K562 (cell line): ENCODE data around the gene WT1. TPM values are rescaled to one million over a fixed set of nuclear protein-coding genes. Genes with fewer than 3 reads are reported as not detected.

Experiments used
- ATAC-seq: fragments of 200-7000 bp; cut with Tn5 transposase; 3 replicates; pipeline ENCODE4 v1.9.1; 2020; ENCODE audit warnings: moderate library complexity
- BruUV-seq: library from RNA; stranded (reverse); fragments of 400-500 nt; replicated peaks from 2 replicates; lab custom pipeline; 2021; lab: Mats Ljungman, UMichigan
- CTCF ChIA-PET: fragments of 300-600 bp; formaldehyde crosslinking; extraction: SDS; loops from one replicate; lab custom pipeline; 2021; ENCODE audit warnings: low intra/inter-chr PET ratio; lab: Yijun Ruan, JAX
- POLR2A ChIA-PET: fragments of 300-600, 350-650 bp; sonication (Branson Sonifier 250); formaldehyde crosslinking; extraction: SDS; loops from one replicate; lab custom pipeline; 2021; ENCODE audit warnings: antibody characterized with exemption, inconsistent platforms; lab: Yijun Ruan, JAX
- DNase-seq, 4 experiments: peaks; one replicate each; pipeline versions ENCODE4 v3.0.0 to v3.0.0-alpha.2; 2011 to 2018; ENCODE audit warnings: low spot score in 3 of 4, mixed read lengths in 3 of 4; ENCODE audit errors: extremely low read depth in 1 of 4
- FAIRE-seq: peaks from 2 replicates; lab custom pipeline; 2011; peaks lifted over from hg19 to GRCh38; lab: Jason Lieb, UNC
- H2AFZ ChIP-seq: 2 replicates; pipeline ENCODE4 v1.6.0; 2011; ENCODE audit warnings: low read depth, low read length, control low read depth, inconsistent platforms
- H3K27ac ChIP-seq: fragments of 200-600 bp; 3 replicates; pipeline ENCODE4 v1.8.0; 2011; ENCODE audit warnings: low read depth, mild to moderate bottlenecking, control low read depth, inconsistent platforms, low read length, moderate library complexity, mixed read lengths; ENCODE audit errors: extremely low read depth
- H3K27me3 ChIP-seq, 2 experiments: fragments of 300-600 bp in 1 of 2; 2 replicates in 1 of 2; 3 replicates in 1 of 2; pipeline versions ENCODE4 v1.6.0 to v1.8.0; 2011; ENCODE audit warnings: inconsistent platforms in 2 of 2, low read length in 2 of 2, mild to moderate bottlenecking in 1 of 2, mixed read lengths in 1 of 2, moderate library complexity in 1 of 2; ENCODE audit not compliant: control insufficient read depth in 2 of 2, insufficient read depth in 2 of 2
- H3K36me3 ChIP-seq: fragments of 300-600 bp; 3 replicates; pipeline ENCODE4 v1.8.0; 2011; ENCODE audit warnings: mild to moderate bottlenecking, low read length, inconsistent platforms; ENCODE audit not compliant: control insufficient read depth, insufficient read depth
- H3K4me1 ChIP-seq, 2 experiments: fragments of 200-600 bp in 1 of 2; replicated peaks in 1 of 2; 2 replicates in 1 of 2; 3 replicates in 1 of 2; pipeline versions ENCODE4 v1.5.1 to v1.8.0; 2011; ENCODE audit warnings: inconsistent platforms in 2 of 2, low read length in 2 of 2, mild to moderate bottlenecking in 1 of 2, mixed read lengths in 1 of 2, moderate library complexity in 1 of 2; ENCODE audit not compliant: control insufficient read depth in 2 of 2, insufficient read depth in 2 of 2
- H3K4me2 ChIP-seq: 2 replicates; pipeline ENCODE4 v1.6.1; 2011; ENCODE audit warnings: low read length, control low read depth, inconsistent platforms, mixed read lengths; ENCODE audit not compliant: insufficient read depth
- H3K4me3 ChIP-seq: fragments of 200-600 bp; sonication (generic), shearing (Covaris generic); 2 replicates; pipeline ENCODE4 v1.5.1; 2016; ENCODE audit warnings: control low read depth, inconsistent platforms
- H3K79me2 ChIP-seq: fragments of 200-600 bp; 3 replicates; pipeline ENCODE4 v1.8.0; 2011; ENCODE audit warnings: low read length, inconsistent platforms; ENCODE audit not compliant: control insufficient read depth, insufficient read depth
- H3K9ac ChIP-seq, 2 experiments: 2 replicates each; pipeline versions ENCODE4 v1.6.0 to v1.6.1; 2011; ENCODE audit warnings: low read depth in 2 of 2, low read length in 2 of 2, control low read depth in 1 of 2, inconsistent platforms in 1 of 2, mild to moderate bottlenecking in 1 of 2, mixed read lengths in 1 of 2; ENCODE audit not compliant: insufficient read depth in 1 of 2
- H3K9me1 ChIP-seq: one replicate; pipeline ENCODE4 v1.6.0; 2011; ENCODE audit warnings: inconsistent platforms, mild to moderate bottlenecking, low read length, moderate library complexity; ENCODE audit not compliant: control insufficient read depth, insufficient read depth
- H3K9me3 ChIP-seq: replicated peaks from 2 replicates; pipeline ENCODE4 v1.5.1; 2011; ENCODE audit warnings: low read depth, low read length, inconsistent platforms; ENCODE audit not compliant: control insufficient read depth, insufficient read depth
- H4K20me1 ChIP-seq: replicated peaks from 2 replicates; pipeline ENCODE4 v1.6.1; 2011; ENCODE audit warnings: low read length, inconsistent platforms, mixed read lengths; ENCODE audit not compliant: control insufficient read depth, insufficient read depth
- MCM3 ChIP-seq: fragments of 450-650 bp; IDR thresholded peaks from 2 replicates; pipeline ENCODE4 v1.6.1; 2016
- NFATC3 ChIP-seq: fragments of 450-650 bp; IDR thresholded peaks from 2 replicates; pipeline ENCODE4 v1.6.1; 2017; ENCODE audit warnings: mild to moderate bottlenecking
- RBM25 ChIP-seq: fragments of 200-400 bp; formaldehyde crosslinking; IDR thresholded peaks from 2 replicates; pipeline ENCODE4 v1.6.1; 2018; ENCODE audit warnings: low read length, low read depth, moderate library complexity; ENCODE audit not compliant: severe bottlenecking
- TCF7 ChIP-seq: sonication (generic); IDR thresholded peaks from 2 replicates; pipeline ENCODE4 v1.6.1; 2016; ENCODE audit warnings: antibody characterized with exemption, borderline replicate concordance
- U2AF1 ChIP-seq: fragments of 200-400 bp; formaldehyde crosslinking; optimal IDR thresholded peaks from 2 replicates; pipeline ENCODE3; 2017; ENCODE audit warnings: mild to moderate bottlenecking, low read depth, low read length, moderate library complexity
- XRCC3 ChIP-seq: fragments of 450-650 bp; IDR thresholded peaks from 2 replicates; pipeline ENCODE4 v1.6.1; 2017; ENCODE audit warnings: mild to moderate bottlenecking, moderate library complexity
- ZBED1 ChIP-seq: IDR thresholded peaks from 2 replicates; pipeline ENCODE4 v1.6.1; 2014
- ZFP1 ChIP-seq: fragments of 450-650 bp; formaldehyde crosslinking; IDR thresholded peaks from 2 replicates; pipeline ENCODE4 v1.4.0; 2020; ENCODE audit warnings: mild to moderate bottlenecking, mixed read lengths
- ZNF124 ChIP-seq: sonication (generic); formaldehyde crosslinking; IDR thresholded peaks from 2 replicates; pipeline ENCODE4 v1.8.1; 2022; ENCODE audit warnings: missing genetic modification reagents
- ZNF197 ChIP-seq: fragments of 200-800 bp; sonication (Bioruptor generic); IDR thresholded peaks from 2 replicates; pipeline ENCODE4 v1.6.1; 2016; ENCODE audit warnings: low read depth, missing genetic modification characterization, missing compliant biosample characterization
- WGBS: fragments of 100-300 bp; shearing (Covaris generic); methylation state at CpG from one replicate; pipeline ENCODE4 v1.1.6; 2016; ENCODE audit warnings: low coverage, mixed read lengths; ENCODE audit not compliant: insufficient coverage; ENCODE audit errors: missing lambda C conversion rate; 5-methylcytosine and 5-hydroxymethylcytosine counted together
- in situ Hi-C: fragments of 300-500 bp; cut with MboI; formaldehyde crosslinking; loops from 4 replicates; pipeline ENCODE4 v1.15.0; 2018; ENCODE audit warnings: inconsistent platforms, mixed read lengths
- intact Hi-C: fragments of 100-400 bp; cut with micrococcal nuclease; formaldehyde crosslinking; loops from 2 replicates; pipeline ENCODE4 v1.14.2; 2022
- polyA plus RNA-seq, 8 experiments: library from polyadenylated mRNA; depleted of rRNA in 4 of 8; stranded (reverse) in 5 of 8; unstranded in 3 of 8; fragments of >200 nt; fragmentation: Nextera tagmentation in 2 of 8; fragmentation: Illumina TruSeq in 1 of 8; extraction: Ambion mirVana in 2 of 8; extraction: Trizol in 1 of 8; gene quantifications; 2 replicates each; pipeline versions ENCODE4 v1.2.1 to v1.2.3, GENCODE V29; 2011 to 2014; ENCODE audit warnings: inconsistent platforms in 1 of 8, missing spikeins in 1 of 8
- total RNA-seq, 7 experiments: library from RNA; depleted of rRNA in 6 of 7; stranded (reverse); fragments of >200 nt in 6 of 7; fragmentation: Illumina TruSeq in 2 of 7; extraction: Trizol in 2 of 7; gene quantifications; 2 replicates each; pipeline versions ENCODE4 v1.2.1 to v1.2.3, GENCODE V29; 2011 to 2021; ENCODE audit warnings: low replicate concordance in 1 of 7
- TF ChIP-seq, protein P1 (sequence below): fragments of 450-650 bp; IDR thresholded peaks from 2 replicates; pipeline ENCODE4 v1.6.1; 2016; ENCODE audit warnings: low read depth
- TF ChIP-seq, protein P2 (sequence below): fragments of 250-450 bp; sonication (Bioruptor Pico); IDR thresholded peaks from 2 replicates; pipeline ENCODE4 v1.9.0; 2021; ENCODE audit warnings: mild to moderate bottlenecking
- TF ChIP-seq, protein P3 (sequence below): fragments of 250-450 bp; sonication (Bioruptor Pico); IDR thresholded peaks from 2 replicates; pipeline ENCODE4 v1.9.0; 2021; ENCODE audit warnings: mild to moderate bottlenecking, inconsistent platforms

Gene WT1
- total and polyA plus RNA-seq, 9 of the 15 experiments (the other 6 are each of a cell fraction or from before 2014, with no cell fraction given) = 7.1 to 33.8 (median 19.4) TPM

DNA sequence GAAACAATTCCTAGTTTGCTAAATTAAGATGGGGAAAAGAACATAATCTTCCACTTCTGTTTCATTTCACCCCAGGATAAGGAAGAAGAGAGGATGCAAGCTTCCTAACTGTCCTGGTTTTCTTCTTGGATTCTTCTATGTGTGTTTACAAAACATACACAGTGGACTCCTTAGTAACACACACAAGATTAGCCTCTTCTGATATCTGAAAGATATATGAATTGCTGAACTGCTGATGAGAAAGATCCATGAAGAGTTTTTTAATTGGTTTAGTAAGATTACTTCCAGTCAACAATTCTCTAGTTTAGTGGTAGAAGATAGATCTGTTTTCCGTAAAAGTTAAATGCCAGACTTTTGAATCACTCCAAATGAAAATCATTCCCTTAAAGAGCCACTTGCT, 86.8 kb downstream of the WT1 start (continued):
- TF ChIP-seq, protein P1, sequence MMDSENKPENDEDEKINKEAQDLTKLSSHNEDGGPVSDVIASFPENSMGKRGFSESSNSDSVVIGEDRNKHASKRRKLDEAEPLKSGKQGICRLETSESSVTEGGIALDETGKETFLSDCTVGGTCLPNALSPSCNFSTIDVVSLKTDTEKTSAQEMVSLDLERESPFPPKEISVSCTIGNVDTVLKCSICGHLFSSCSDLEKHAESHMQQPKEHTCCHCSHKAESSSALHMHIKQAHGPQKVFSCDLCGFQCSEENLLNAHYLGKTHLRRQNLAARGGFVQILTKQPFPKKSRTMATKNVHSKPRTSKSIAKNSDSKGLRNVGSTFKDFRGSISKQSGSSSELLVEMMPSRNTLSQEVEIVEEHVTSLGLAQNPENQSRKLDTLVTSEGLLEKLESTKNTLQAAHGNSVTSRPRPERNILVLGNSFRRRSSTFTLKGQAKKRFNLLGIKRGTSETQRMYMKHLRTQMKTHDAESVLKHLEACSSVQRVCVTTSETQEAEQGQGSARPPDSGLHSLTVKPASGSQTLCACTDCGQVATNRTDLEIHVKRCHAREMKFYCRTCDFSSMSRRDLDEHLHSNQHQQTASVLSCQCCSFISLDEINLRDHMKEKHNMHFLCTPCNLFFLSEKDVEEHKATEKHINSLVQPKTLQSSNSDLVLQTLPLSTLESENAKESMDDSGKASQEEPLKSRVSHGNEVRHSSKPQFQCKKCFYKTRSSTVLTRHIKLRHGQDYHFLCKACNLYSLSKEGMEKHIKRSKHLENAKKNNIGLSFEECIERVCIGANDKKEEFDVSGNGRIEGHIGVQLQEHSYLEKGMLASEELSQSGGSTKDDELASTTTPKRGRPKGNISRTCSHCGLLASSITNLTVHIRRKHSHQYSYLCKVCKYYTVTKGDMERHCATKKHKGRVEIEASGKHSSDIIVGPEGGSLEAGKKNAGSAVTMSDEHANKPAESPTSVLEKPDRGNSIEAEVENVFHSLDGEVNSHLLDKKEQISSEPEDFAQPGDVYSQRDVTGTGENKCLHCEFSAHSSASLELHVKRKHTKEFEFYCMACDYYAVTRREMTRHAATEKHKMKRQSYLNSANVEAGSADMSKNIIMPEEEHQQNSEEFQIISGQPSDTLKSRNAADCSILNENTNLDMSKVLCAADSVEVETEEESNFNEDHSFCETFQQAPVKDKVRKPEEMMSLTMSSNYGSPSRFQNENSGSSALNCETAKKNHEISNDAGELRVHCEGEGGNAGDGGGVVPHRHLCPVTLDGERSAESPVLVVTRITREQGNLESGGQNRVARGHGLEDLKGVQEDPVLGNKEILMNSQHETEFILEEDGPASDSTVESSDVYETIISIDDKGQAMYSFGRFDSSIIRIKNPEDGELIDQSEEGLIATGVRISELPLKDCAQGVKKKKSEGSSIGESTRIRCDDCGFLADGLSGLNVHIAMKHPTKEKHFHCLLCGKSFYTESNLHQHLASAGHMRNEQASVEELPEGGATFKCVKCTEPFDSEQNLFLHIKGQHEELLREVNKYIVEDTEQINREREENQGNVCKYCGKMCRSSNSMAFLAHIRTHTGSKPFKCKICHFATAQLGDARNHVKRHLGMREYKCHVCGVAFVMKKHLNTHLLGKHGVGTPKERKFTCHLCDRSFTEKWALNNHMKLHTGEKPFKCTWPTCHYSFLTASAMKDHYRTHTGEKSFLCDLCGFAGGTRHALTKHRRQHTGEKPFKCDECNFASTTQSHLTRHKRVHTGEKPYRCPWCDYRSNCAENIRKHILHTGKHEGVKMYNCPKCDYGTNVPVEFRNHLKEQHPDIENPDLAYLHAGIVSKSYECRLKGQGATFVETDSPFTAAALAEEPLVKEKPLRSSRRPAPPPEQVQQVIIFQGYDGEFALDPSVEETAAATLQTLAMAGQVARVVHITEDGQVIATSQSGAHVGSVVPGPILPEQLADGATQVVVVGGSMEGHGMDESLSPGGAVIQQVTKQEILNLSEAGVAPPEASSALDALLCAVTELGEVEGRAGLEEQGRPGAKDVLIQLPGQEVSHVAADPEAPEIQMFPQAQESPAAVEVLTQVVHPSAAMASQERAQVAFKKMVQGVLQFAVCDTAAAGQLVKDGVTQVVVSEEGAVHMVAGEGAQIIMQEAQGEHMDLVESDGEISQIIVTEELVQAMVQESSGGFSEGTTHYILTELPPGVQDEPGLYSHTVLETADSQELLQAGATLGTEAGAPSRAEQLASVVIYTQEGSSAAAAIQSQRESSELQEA = no peak

DNA sequence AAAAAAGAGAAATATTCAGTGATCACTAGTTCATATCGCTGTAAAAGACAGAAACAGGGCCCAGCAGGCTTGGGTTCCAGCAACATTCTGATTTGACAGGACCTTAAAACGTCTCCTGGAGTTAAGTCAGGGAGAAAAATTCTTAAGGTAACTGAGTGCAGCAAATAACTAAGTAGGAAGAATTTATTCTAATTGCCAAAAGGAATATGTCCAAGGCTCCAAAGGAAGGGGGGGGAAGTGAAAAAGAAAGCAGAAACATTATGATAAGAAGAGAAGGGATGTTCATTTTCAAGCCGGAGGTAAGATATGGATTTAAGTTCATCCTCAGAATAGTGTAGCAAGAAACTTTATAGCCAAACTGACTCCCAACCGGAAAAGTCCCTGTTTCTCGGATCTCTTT, 90.4 kb downstream of the WT1 start:
- 3% methylated on average over 5 of the region's 5 CpGs for WGBS
- no TSS peak for BruUV-seq
- no peaks in the 10 kb centered on the region for H3K79me2 ChIP-seq
- H3K27me3 ChIP-seq = peaks cover 5 to 29% of the 10 kb centered on the region in 2 experiments; a peak in 3 of 5 replicates
- H3K4me1 ChIP-seq = no peaks in the 10 kb centered on the region
- CTCF ChIA-PET = no interaction called here
- no peak overlapping the region for H3K4me2 ChIP-seq
- in situ Hi-C loops (no loop called here), intact Hi-C loops (no loop called here)
- no peak overlapping the region for H3K27ac ChIP-seq
- H3K9ac ChIP-seq = no peak overlapping the region
- no peaks in the 10 kb centered on the region for H3K9me3 ChIP-seq
- ATAC-seq = no peak
- H3K9me1 ChIP-seq = no peaks in the 10 kb centered on the region
- H3K4me3 ChIP-seq = no peak overlapping the region
- H2AFZ ChIP-seq = no peak overlapping the region
- POLR2A ChIA-PET = no interaction called here
- H3K36me3 ChIP-seq = no peaks in the 10 kb centered on the region
- FAIRE-seq = no peak
- DNase-seq = no peak
- H4K20me1 ChIP-seq = no peaks in the 10 kb centered on the region
- TF ChIP-seq, protein P2, sequence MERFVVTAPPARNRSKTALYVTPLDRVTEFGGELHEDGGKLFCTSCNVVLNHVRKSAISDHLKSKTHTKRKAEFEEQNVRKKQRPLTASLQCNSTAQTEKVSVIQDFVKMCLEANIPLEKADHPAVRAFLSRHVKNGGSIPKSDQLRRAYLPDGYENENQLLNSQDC (CRISPR knock-in tag) = no peak
- TF ChIP-seq U2AF1 (no peak), NFATC3 (no peak), ZFP1 (CRISPR knock-in tag) (no peak), ZNF124 (CRISPR knock-in tag) (no peak), ZBED1 (no peak), MCM3 (no peak), RBM25 (no peak), XRCC3 (no peak), TCF7 (no peak), ZNF197 (CRISPR knock-in tag) (no peak)
- TF ChIP-seq, protein P3, sequence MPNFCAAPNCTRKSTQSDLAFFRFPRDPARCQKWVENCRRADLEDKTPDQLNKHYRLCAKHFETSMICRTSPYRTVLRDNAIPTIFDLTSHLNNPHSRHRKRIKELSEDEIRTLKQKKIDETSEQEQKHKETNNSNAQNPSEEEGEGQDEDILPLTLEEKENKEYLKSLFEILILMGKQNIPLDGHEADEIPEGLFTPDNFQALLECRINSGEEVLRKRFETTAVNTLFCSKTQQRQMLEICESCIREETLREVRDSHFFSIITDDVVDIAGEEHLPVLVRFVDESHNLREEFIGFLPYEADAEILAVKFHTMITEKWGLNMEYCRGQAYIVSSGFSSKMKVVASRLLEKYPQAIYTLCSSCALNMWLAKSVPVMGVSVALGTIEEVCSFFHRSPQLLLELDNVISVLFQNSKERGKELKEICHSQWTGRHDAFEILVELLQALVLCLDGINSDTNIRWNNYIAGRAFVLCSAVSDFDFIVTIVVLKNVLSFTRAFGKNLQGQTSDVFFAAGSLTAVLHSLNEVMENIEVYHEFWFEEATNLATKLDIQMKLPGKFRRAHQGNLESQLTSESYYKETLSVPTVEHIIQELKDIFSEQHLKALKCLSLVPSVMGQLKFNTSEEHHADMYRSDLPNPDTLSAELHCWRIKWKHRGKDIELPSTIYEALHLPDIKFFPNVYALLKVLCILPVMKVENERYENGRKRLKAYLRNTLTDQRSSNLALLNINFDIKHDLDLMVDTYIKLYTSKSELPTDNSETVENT = no peak
